Right atrium auricular region (tissue), 2 donors: ENCODE data around the gene MRPL50. TPM values are rescaled to one million over a fixed set of nuclear protein-coding genes. Genes with fewer than 3 reads are reported as not detected.

Source experiments
- DNase-seq: peaks from one replicate; pipeline ENCODE4 v3.0.0-alpha.2; 2019; ENCODE audit warnings: low spot score
- H3K27ac ChIP-seq, 2 donors: fragments of 200-600 bp; sonication (generic); 1 replicate in 1 of 2; 2 replicates in 1 of 2; pipeline ENCODE4 v1.5.1; 2016 to 2019
- H3K27me3 ChIP-seq, 2 donors: fragments of 200-600 bp; sonication (generic); one replicate each; pipeline versions ENCODE4 v1.5.1 to v1.6.0; 2017 to 2019
- H3K36me3 ChIP-seq: fragments of 200-600 bp; sonication (generic); one replicate; pipeline ENCODE4 v1.5.1; 2016
- H3K4me1 ChIP-seq, 2 donors: fragments of 200-600 bp; sonication (generic); one replicate each; pipeline versions ENCODE4 v1.5.1 to v1.6.0; 2017 to 2019
- H3K4me3 ChIP-seq, 2 donors: fragments of 200-600 bp; sonication (generic); 1 replicate in 1 of 2; 2 replicates in 1 of 2; pipeline ENCODE4 v1.5.1; 2017 to 2019; ENCODE audit warnings: mild to moderate bottlenecking in 1 of 2, moderate library complexity in 1 of 2
- H3K9me3 ChIP-seq, 2 donors: fragments of 200-600 bp; sonication (generic); one replicate each; pipeline ENCODE4 v1.5.1; 2019
- total RNA-seq, 2 donors: library from RNA; depleted of rRNA; stranded (reverse); fragments of >200 nt; gene quantifications; one replicate each; pipeline ENCODE4 v1.1.0, GENCODE V29; 2016
- TF ChIP-seq, protein P1 (sequence below), 2 donors: fragments of 200-600 bp; sonication (generic); IDR thresholded peaks; one replicate each; pipeline ENCODE4 v1.5.1; 2019; ENCODE audit warnings: antibody characterized with exemption in 2 of 2

Gene MRPL50
- total RNA-seq, 2 donors from 2014 or later, result 12.5 to 14.8 TPM

DNA sequence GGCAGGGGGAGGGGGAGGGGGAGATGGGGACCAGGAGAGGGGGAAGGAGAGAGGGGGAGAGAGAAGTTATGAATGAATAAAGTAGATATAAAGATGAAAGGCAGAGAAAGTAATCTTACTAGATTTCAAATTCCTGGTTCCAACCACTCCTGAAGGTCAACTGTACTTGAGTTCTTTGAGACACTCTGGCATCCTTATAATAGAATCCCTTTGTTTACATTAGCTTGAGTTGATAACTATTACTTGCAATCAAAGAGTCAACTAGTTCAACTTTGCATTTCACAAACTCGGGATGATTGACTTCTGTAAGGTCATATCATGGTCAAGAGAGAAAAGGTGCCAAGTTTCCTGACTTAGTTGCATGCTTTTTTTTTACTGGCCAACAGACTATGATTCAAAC, 55.8 kb downstream of the MRPL50 start:
- H3K27me3 ChIP-seq, result no peaks in the 10 kb centered on the region
- TF ChIP-seq, protein P1, sequence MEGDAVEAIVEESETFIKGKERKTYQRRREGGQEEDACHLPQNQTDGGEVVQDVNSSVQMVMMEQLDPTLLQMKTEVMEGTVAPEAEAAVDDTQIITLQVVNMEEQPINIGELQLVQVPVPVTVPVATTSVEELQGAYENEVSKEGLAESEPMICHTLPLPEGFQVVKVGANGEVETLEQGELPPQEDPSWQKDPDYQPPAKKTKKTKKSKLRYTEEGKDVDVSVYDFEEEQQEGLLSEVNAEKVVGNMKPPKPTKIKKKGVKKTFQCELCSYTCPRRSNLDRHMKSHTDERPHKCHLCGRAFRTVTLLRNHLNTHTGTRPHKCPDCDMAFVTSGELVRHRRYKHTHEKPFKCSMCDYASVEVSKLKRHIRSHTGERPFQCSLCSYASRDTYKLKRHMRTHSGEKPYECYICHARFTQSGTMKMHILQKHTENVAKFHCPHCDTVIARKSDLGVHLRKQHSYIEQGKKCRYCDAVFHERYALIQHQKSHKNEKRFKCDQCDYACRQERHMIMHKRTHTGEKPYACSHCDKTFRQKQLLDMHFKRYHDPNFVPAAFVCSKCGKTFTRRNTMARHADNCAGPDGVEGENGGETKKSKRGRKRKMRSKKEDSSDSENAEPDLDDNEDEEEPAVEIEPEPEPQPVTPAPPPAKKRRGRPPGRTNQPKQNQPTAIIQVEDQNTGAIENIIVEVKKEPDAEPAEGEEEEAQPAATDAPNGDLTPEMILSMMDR (IDR thresholded peaks at IDR 0.05), result no peak
- no peak overlapping the region for H3K27ac ChIP-seq
- H3K4me1 ChIP-seq, result no peaks in the 10 kb centered on the region
- H3K4me3 ChIP-seq, result no peak overlapping the region
- DNase-seq, result no peak
- no peaks in the 10 kb centered on the region for H3K9me3 ChIP-seq
- H3K36me3 ChIP-seq, result no peaks in the 10 kb centered on the region

DNA sequence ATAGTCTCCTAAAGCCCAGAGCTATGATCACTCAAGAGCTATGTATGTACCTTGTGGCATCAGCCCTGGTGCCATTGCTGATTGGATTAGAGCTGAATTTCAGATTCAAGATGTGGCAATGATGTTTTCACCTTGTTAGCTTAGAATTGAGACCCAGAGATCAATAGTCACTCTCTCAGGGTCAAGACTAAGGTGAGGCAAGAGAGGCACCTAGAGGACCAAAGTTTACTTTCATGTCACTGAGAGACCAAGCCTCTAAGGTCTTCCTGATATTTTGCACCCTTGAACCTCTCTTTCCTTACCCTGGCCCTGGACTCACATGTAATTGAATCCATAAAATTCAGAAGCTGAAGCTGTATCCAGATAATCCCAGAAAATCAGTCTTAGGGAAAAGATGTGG, 56.5 kb downstream of the MRPL50 start:
- H3K27ac ChIP-seq, result no peak overlapping the region
- TF ChIP-seq, protein P1 (IDR thresholded peaks at IDR 0.05), result no peak
- H3K36me3 ChIP-seq, result no peaks in the 10 kb centered on the region

More for the DNA sequence above, 56.5 kb downstream of the MRPL50 start:
- DNase-seq, result no peak
- Histone ChIP-seq H3K4me1 (no peaks in the 10 kb centered on the region), H3K4me3 (no peak overlapping the region), H3K9me3 (no peaks in the 10 kb centered on the region), H3K27me3 (no peaks in the 10 kb centered on the region)

Other genes with a start within 250 kb of the MRPL50 start
- under 1 TPM in 1 of 2 donors, not detected in 1; 0.20 TPM for gene BAAT, start 13.6 kb downstream of the MRPL50 start, total RNA-seq
- gene ZNF189, start 233 bp upstream of the MRPL50 start, total RNA-seq, result 10 to 100 TPM; 20.2 to 22.1 TPM
- gene ALDOB, start 37.2 kb upstream of the MRPL50 start, total RNA-seq, result under 1 TPM; 0.24 to 0.85 TPM
- gene RNF20, start 135.2 kb upstream of the MRPL50 start, total RNA-seq, result 10 to 100 TPM; 18.0 to 22.7 TPM
- not detected for gene PPP3R2, start 196.4 kb upstream of the MRPL50 start, total RNA-seq